Epithelial cell of esophagus (primary cell): ENCODE measurements around the gene ODAD2.

Experiments
- DNase-seq: peaks from one replicate; pipeline ENCODE4 v3.0.0; 2010; ENCODE audit warnings: low read depth
- H3K4me3 ChIP-seq: 2 replicates; pipeline ENCODE4 v1.5.1; 2011; ENCODE audit warnings: mild to moderate bottlenecking, low read length, control low read depth
- TF ChIP-seq, protein P1 (sequence below): IDR thresholded peaks from 2 replicates; pipeline ENCODE4 v1.5.1; 2011; ENCODE audit warnings: low read depth, mild to moderate bottlenecking, low read length, control low read depth, inconsistent platforms; ENCODE audit not compliant: insufficient read depth; ENCODE audit errors: missing control alignments

Gene ODAD2

DNA sequence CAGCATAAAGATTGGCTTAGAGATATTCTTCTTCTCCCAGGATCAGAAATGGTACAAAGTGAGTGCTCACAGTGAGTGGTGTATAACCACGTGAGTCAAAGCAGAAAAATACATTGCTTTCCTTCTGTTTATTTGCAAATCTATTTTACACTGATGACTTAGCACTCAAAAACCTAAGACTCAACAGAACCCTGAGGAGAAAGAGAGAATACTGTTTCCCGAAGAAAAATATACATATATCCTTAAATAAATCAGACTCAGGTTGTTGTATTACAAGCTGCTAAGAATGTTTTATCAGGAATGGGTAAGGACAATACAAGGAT is 48.7 kb downstream of the ODAD2 start:
- DNase-seq = no peak
- no peak overlapping the region for H3K4me3 ChIP-seq
- TF ChIP-seq, protein P1, sequence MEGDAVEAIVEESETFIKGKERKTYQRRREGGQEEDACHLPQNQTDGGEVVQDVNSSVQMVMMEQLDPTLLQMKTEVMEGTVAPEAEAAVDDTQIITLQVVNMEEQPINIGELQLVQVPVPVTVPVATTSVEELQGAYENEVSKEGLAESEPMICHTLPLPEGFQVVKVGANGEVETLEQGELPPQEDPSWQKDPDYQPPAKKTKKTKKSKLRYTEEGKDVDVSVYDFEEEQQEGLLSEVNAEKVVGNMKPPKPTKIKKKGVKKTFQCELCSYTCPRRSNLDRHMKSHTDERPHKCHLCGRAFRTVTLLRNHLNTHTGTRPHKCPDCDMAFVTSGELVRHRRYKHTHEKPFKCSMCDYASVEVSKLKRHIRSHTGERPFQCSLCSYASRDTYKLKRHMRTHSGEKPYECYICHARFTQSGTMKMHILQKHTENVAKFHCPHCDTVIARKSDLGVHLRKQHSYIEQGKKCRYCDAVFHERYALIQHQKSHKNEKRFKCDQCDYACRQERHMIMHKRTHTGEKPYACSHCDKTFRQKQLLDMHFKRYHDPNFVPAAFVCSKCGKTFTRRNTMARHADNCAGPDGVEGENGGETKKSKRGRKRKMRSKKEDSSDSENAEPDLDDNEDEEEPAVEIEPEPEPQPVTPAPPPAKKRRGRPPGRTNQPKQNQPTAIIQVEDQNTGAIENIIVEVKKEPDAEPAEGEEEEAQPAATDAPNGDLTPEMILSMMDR = no peak

GRCh38 chr10:27949528-27950241 is 49.2 kb downstream of the ODAD2 start:
- no peak for DNase-seq
- no peak overlapping the region for H3K4me3 ChIP-seq
- TF ChIP-seq, protein P1 = no peak

DNA sequence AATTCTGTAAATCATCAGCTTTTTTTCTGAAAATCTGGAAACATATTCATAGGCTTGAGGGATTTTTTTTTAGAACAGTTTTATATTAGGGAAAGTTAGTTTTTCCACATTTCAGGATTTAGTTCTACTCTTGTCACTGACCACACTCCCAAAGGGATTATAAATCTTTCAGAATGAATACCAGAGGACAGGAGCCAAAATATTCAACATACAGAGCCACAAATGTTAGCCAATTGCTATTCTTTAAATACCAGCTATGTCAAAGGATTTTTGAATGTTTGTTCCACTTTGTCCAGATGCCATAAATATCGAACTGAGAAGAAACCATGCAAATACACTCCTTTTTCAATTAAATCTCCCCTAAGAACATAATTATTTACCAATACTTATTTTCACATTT is 50.7 kb downstream of the ODAD2 start:
- TF ChIP-seq, protein P1 = no peak
- H3K4me3 ChIP-seq = no peak overlapping the region
- no peak for DNase-seq

GRCh38 chr10:27947540-27947939 is 51.3 kb downstream of the ODAD2 start:
- TF ChIP-seq, protein P1 = no peak
- no peak overlapping the region for H3K4me3 ChIP-seq
- peak; percentile 0 for DNase-seq

DNA sequence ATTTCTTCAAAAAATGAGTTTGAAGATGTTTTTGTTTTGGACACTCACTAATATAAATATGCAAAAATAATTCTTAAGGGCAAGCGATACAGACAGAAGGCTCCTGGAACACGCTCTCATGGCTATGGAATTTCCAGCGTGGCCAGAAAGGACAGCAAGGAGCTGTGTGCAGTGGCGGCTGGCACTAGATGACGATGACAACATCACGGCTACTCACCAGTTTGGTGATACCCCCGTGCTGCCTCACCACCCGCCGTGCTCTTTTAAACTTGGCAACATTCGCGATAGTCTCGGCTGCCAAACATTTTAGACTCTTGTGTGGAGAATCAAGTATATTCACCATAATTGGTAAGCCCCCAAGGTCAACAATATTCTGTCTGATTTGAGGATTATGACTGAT is 54.9 kb downstream of the ODAD2 start:
- TF ChIP-seq, protein P1 = no peak
- DNase-seq = no peak
- no peak overlapping the region for H3K4me3 ChIP-seq

GRCh38 chr10:27914888-27915287 is 84.0 kb downstream of the ODAD2 start:
- no peak for DNase-seq
- TF ChIP-seq, protein P1 = no peak
- no peak overlapping the region for H3K4me3 ChIP-seq

DNA sequence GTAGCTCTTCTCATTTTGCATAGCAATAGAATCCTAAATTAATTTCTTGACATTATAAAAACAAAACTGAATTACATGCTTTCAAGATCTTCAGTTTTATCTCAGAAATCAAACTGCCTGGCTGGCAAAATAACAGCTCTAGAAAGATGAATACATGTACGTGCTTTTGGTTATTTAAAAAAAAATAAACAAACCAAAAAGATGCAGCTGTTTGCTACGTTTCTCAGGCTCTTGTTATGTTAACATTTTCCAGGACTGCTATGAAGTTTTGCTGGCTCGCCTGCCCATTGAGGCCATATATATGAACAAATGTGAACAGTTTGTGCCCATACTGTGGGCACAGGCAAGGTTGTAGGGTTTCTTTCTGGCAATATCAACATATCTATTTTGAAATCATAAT is 86.6 kb downstream of the ODAD2 start:
- no peak for DNase-seq
- no peak overlapping the region for H3K4me3 ChIP-seq
- TF ChIP-seq, protein P1 = no peak
